Muscle layer of duodenum (tissue), 2 donors: ENCODE data around the gene TSPAN9.

Source experiments
- H3K27ac ChIP-seq: one replicate; pipeline ENCODE4 v1.7.0; 2013; ENCODE audit warnings: mild to moderate bottlenecking, low read length
- H3K27me3 ChIP-seq: one replicate; pipeline ENCODE4 v1.7.0; 2013; ENCODE audit warnings: low read depth, mild to moderate bottlenecking, control low read depth, low read length
- H3K36me3 ChIP-seq, 2 donors: one replicate each; pipeline ENCODE4 v1.7.0; 2013; ENCODE audit warnings: low read length in 2 of 2, control low read depth in 1 of 2, mild to moderate bottlenecking in 1 of 2; ENCODE audit not compliant: insufficient read depth in 2 of 2, control insufficient read depth in 1 of 2
- H3K4me1 ChIP-seq, 2 donors: one replicate each; pipeline ENCODE4 v1.7.0; 2013; ENCODE audit warnings: low read length in 2 of 2, mild to moderate bottlenecking in 2 of 2, control low read depth in 1 of 2, moderate library complexity in 1 of 2; ENCODE audit not compliant: insufficient read depth in 2 of 2, control insufficient read depth in 1 of 2
- H3K4me3 ChIP-seq, 2 donors: one replicate each; pipeline ENCODE4 v1.7.0; 2013; ENCODE audit warnings: low read length in 2 of 2, low read depth in 1 of 2, mild to moderate bottlenecking in 1 of 2
- H3K9me3 ChIP-seq, 2 donors: one replicate each; pipeline ENCODE4 v1.7.0; 2013; ENCODE audit warnings: low read length in 2 of 2, control low read depth in 1 of 2, mild to moderate bottlenecking in 1 of 2; ENCODE audit not compliant: control insufficient read depth in 1 of 2
- donor health status: healthy.

The TSPAN9 gene

DNA sequence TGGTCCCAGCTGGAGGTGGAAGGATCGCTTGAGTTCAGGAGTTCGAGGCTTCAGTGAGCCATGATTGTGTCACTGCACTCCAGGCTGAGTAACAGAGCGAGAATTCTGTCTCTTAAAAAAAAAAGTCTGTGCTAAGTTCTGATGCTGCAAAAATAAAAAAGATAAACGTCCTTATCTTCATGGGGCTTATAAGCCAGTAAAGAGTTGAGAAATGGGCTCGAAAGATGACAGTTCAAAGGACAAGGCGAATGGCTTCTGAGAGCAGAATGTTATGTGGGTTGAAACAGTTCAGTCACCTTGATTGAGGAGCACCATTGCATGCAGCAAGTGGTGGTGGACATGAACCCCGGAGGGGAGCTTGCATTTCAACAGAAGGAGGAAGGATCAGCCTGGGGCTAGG lies 4.7 kb downstream of the TSPAN9 start:
- Histone ChIP-seq H3K27ac (no peak overlapping the region), H3K27me3 (no peaks in the 10 kb centered on the region), H3K4me1 (peaks cover 0 to 16% of the 10 kb centered on the region in 2 donors), H3K36me3 (peaks cover 0 to 6% of the 10 kb centered on the region in 2 donors), H3K9me3 (no peaks in the 10 kb centered on the region), H3K4me3 (no peak overlapping the region)

DNA sequence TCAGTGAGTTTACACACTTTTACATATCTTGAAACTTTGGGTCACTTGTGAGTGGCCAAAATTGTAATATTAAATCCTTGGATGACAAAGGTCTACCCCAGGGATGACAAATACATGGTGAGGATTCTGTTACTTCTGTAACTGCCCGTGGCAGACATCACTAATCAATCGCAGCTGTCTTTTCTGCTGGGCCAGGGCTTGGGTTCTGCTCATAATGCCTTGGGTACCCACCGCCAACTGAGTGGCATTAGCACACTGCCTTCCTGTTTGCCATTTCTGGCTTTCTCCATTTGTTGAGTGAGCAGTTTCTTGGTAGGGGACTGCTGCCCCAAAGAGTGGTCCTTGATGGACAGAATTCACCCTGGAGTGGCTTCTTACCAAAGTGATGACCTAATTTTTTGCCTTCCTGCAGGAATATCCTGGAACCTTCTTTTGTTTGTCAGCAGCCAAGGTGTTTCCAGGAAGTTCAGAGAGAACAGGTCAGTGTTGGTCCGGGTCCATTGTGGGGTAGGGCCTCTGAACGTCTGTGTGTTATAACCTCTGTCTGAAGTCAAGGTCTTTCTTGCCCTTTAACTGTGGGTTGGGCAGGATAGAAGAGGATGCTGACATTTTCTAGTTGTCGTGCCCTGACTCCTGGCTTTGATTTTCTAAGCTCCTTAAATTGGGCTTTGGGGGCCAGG lies 6.2 kb downstream of the TSPAN9 start:
- H3K27me3 ChIP-seq = no peaks in the 10 kb centered on the region
- peaks cover 0 to 6% of the 10 kb centered on the region in 2 donors for H3K36me3 ChIP-seq
- H3K27ac ChIP-seq = no peak overlapping the region
- H3K4me3 ChIP-seq = no peak overlapping the region
- peaks cover 0 to 11% of the 10 kb centered on the region in 2 donors for H3K4me1 ChIP-seq
- H3K9me3 ChIP-seq = no peaks in the 10 kb centered on the region

DNA sequence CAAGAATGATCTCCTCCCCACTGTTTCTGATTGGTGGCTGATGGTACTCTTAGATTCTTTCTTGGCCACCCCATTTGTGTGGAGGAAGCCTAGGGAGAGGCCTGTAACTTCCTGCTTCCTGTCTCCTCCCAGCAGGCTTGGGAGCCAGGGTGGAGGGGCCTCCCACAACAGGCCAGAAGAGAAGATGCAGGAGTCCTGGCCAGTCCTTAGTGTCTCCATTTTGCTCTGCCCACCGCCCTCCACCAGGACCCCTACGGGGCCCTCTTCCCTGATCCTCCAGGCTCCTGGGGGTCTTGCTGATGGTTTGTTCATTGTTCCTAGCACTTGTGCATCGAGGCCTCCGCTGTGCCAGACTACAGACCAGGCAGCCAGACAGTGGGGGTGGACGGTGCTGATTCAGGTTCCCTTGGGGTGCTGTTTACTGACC lies 6.8 kb downstream of the TSPAN9 start:
- H3K36me3 ChIP-seq = peaks cover 0 to 6% of the 10 kb centered on the region in 2 donors
- no peaks in the 10 kb centered on the region for H3K9me3 ChIP-seq
- H3K27ac ChIP-seq = no peak overlapping the region
- H3K4me3 ChIP-seq = no peak overlapping the region
- H3K27me3 ChIP-seq = no peaks in the 10 kb centered on the region
- peaks cover 0 to 8% of the 10 kb centered on the region in 2 donors for H3K4me1 ChIP-seq

DNA sequence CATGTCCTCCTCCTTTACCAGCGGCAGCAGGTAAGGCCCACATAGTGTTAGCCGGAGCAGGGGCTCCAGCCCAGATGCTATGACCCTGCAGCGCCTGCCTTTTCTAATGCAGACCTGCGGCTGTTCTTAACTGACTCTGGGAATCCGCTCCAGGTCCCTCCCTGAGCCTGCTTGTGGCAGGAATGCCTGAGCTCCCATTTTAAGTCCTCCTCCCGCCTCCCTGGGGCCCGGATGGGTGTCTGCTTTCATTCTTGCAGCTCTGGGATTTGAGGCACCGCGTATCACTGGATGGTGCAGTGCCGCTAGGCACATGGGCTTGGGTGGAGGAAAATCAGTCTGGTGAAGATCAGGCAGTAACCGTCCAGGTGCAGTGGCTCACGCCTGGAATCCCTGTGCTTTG lies 7.6 kb downstream of the TSPAN9 start:
- H3K27me3 ChIP-seq = no peaks in the 10 kb centered on the region
- no peak overlapping the region for H3K27ac ChIP-seq
- no peaks in the 10 kb centered on the region for H3K9me3 ChIP-seq
- H3K4me3 ChIP-seq = no peak overlapping the region
- H3K4me1 ChIP-seq = peaks cover 0 to 5% of the 10 kb centered on the region in 2 donors
- H3K36me3 ChIP-seq = peaks cover 0 to 6% of the 10 kb centered on the region in 2 donors

DNA sequence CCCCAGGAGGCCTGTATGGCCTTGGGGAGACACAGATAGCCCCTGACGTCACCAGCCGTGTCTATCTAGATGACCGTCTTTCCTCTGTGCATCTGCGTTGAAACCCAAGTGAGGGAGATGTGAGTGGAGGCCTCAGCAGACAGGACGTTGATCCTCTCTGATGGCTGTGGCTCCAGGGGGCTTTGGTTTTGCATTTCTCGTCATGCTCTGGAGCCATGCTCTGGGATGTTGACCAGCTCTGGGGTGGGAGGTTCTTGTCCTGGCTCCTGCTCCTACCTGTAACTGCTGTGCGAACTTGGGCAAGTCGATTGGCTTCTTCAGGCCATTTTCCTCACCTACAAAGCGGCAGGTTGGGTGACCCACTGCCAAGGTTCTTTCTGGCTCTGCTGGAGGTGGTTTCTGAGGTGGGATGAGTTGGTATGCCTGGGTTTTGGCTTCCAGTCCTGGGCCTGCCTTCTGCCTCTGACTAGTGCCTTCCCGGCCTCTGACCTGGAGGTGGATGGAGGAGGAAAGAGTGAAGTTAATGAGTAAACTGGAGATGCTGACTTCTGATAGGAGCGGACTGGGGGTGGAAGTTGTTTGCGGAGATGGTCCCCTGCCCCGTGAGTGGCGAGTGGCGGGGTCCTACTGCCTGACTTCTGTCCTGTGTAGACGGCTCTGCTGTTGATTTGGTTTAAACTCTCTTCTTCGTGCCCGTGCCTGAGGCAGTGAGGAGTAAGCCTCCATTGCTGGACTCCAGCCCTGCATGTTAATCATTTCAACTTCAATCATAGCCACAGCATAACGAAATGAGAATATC lies 8.4 kb downstream of the TSPAN9 start:
- Histone ChIP-seq H3K4me3 (no peak overlapping the region), H3K4me1 (peaks cover 0 to 5% of the 10 kb centered on the region in 2 donors), H3K27ac (no peak overlapping the region), H3K27me3 (no peaks in the 10 kb centered on the region), H3K9me3 (no peaks in the 10 kb centered on the region), H3K36me3 (peaks cover 0 to 6% of the 10 kb centered on the region in 2 donors)

DNA sequence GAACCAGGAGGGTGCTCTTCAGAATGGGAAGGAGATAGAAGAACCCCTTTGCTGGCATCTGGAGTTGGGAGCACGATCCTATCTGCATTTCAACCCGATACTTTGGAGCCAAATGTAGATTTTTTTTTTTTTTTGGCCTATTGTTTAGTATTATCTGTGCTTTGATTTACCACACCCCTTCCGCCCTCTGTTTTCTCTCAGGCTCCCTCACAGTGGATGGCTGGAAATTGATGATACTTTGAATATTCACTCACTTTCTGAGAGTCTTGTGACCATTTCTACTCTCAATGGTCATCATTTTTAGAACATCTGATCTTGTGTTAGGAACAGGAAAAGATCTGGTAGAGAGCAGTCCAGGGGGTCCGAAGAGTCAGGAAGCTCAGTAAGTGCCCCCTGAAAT lies 9.0 kb downstream of the TSPAN9 start:
- H3K9me3 ChIP-seq = no peaks in the 10 kb centered on the region
- H3K27ac ChIP-seq = no peak overlapping the region
- no peak overlapping the region for H3K4me3 ChIP-seq
- no peaks in the 10 kb centered on the region for H3K27me3 ChIP-seq
- H3K4me1 ChIP-seq = peaks cover 0 to 5% of the 10 kb centered on the region in 2 donors
- H3K36me3 ChIP-seq = peaks cover 0 to 6% of the 10 kb centered on the region in 2 donors

DNA sequence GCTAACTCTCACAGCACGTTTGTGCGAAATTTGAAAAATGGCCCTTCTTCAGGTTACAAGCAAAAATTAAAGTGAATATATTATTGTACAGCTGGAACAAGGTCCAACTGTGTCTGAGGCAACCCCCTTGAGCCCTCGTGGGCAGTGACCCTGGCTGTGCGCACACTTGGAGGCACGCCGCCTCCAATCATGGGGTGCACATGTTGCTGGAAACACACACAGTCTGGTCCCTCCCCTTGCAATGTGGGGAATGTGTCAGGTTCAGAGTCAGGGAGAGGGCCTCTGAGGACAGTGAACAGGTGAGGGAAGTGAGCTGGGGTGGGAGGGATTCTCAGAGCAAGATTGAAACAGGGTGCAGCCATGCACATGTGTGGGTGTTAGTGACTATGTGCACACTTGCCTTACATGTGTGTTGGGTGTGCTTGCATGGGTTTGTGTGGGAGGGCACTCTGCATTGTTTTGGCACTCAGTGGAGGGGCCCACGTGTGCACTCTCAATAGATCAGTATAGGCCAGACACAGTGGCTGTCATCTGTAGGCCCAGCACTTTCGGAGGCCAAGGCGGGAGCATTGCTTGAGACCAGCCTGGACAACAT lies 9.6 kb downstream of the TSPAN9 start:
- no peak overlapping the region for H3K4me3 ChIP-seq

DNA sequence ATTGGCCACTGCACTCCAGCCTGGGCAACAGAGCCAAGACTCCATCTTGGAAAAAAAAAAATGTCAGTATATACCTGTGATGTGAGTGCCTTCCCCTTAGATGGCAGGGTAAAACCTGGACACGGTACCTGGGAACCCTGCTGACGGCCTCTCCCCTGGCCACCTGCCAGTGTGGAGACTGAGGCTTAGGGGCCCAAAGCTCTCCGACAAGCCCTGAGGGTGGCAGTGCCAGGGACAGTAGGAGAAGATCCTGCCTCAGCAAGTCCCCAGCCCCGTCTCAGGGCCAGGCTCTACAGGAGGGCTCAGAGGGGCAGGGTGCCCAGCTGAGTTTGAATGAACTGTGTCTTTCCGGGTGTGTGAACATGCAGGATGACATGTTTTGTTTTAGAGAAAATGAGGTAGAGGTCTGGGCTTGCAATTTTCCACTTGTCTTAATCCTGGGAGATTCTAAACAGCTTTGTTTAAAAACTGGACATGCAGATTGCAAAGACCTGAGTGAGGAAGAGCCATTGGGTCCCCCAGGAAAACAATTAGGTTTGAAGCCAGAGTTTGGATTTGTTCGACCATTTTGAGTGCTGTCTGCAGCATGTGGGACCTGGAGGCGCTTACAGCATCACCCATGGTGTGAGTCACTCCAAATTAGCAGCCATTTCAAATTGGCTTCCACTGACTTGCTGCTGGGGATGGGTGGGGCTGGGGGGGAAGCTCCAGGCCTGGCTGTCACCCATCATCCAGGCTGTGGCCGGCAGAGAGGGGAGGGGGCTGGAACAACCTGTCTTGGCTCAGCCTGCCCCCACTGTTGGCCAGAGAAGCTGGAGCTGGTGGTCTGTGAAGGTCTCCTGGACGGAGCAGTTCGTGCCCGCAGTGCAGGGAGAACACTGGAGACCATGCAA lies 10.8 kb downstream of the TSPAN9 start:
- H3K27ac ChIP-seq = no peak overlapping the region
- no peak overlapping the region for H3K4me3 ChIP-seq
- H3K9me3 ChIP-seq = no peaks in the 10 kb centered on the region
- no peaks in the 10 kb centered on the region for H3K27me3 ChIP-seq
- peaks cover 0 to 6% of the 10 kb centered on the region in 2 donors for H3K36me3 ChIP-seq
- H3K4me1 ChIP-seq = peaks cover 0 to 8% of the 10 kb centered on the region in 2 donors

More for the DNA sequence above, 9.6 kb downstream of the TSPAN9 start:
- H3K36me3 ChIP-seq = peaks cover 0 to 6% of the 10 kb centered on the region in 2 donors
- no peaks in the 10 kb centered on the region for H3K27me3 ChIP-seq
- H3K27ac ChIP-seq = no peak overlapping the region
- H3K4me1 ChIP-seq = peaks cover 0 to 8% of the 10 kb centered on the region in 2 donors
- H3K9me3 ChIP-seq = no peaks in the 10 kb centered on the region

DNA sequence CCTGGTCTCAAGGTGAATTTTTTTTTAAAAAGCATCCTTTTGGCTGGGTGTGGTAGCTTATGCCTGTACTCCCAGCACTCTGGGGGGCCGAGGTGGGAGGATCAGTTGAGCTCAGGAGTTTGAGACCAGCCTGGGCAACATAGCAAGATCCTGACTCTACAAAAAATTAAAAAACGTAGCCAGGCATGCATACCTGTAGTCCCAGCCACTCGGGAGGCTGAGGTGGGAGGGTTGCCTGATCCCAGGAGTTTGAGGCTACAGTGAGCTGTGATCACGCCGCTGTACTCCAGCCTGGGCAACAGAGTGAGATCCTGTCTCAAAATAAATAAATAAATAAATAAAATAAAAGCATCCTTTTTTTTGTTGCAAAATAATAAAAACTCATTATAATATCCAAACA lies 12.4 kb downstream of the TSPAN9 start:
- Histone ChIP-seq H3K27ac (no peak overlapping the region), H3K4me3 (no peak overlapping the region), H3K27me3 (no peaks in the 10 kb centered on the region), H3K36me3 (peaks cover 0 to 6% of the 10 kb centered on the region in 2 donors), H3K9me3 (no peaks in the 10 kb centered on the region), H3K4me1 (peaks cover 0 to 3% of the 10 kb centered on the region in 2 donors)

DNA sequence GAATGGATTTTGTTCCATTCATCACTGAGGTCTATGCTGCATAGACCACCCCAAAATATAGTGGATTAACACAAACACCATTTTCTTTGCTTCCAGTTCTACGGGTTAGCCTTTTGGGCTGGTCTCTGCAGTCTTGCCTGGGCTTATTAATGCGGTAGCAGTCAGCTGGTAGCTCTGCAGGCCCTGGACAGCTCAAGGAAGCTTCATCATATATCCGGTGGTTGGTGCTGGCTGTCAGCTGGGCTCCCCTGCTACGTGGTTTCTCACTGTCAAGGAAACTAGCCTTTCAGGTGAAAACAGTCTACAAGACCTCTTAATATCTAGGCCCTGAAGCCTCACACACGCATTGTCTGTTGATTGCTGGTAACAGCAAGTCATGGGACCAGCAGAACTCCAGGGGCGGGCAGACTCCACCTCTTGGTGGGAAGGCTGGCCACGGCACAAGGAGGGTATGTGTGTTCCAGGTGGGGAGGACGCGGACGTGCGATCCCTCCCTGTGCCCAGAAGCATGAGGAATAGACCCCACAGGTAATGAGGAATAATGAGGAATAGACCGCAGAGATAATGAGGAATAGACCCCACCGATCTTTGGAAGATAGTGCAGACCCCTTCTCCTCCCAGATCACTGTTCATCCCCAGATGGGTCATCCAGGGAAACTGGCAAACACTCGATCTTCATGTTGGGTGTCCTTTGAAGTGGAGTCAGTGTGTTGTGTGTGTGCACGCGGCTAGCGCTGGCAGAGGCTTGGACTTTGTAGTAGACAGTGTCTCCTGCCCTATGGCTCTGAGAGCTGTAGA lies 13.3 kb downstream of the TSPAN9 start:
- H3K4me1 ChIP-seq = peaks cover 0 to 3% of the 10 kb centered on the region in 2 donors
- no peak overlapping the region for H3K4me3 ChIP-seq

More for the DNA sequence above, 13.3 kb downstream of the TSPAN9 start:
- Histone ChIP-seq H3K36me3 (peaks cover 0 to 6% of the 10 kb centered on the region in 2 donors), H3K27ac (no peak overlapping the region), H3K27me3 (no peaks in the 10 kb centered on the region), H3K9me3 (no peaks in the 10 kb centered on the region)
